ENCODE measurements around the gene CUEDC1. TPM values are rescaled to one million over a fixed set of nuclear protein-coding genes. Genes with fewer than 3 reads are reported as not detected.

The CUEDC1 gene
- total RNA-seq, 1 experiment from 2014 or later, result 53.5 TPM

- CTCF ChIA-PET, result interaction anchor here (0.6 kb wide), 1 partner anchor 100 kb away, joined by 4 read pairs; no protein-coding TSS in a partner anchor
- H3K27me3 ChIP-seq (replicated peaks; ENCODE audit: insufficient read depth, low read depth, low read length, poor library complexity), result no peaks in the 10 kb centered on the region
- POLR2A ChIA-PET (ENCODE audit: low non-redundant PET), result interaction anchor here (0.5 kb wide), 1 partner anchor 146 kb away, joined by 9 read pairs; no protein-coding TSS in a partner anchor
- intact Hi-C loops (cut with micrococcal nuclease; ENCODE audit: unreplicated experiment), result no loop called here
- H3K4me3 ChIP-seq (ENCODE audit: low read depth, low read length, poor library complexity, severe bottlenecking), result no peak overlapping the region
- H3K4me1 ChIP-seq (ENCODE audit: insufficient read depth, low read length, poor library complexity, severe bottlenecking), result peaks cover 12% of the 10 kb centered on the region
- no TSS peak for BruUV-seq (replicated peaks)
- TF ChIP-seq EZH2 (IDR thresholded peaks at IDR 0.05; ENCODE audit: borderline replicate concordance, low read depth, low read length, poor library complexity, severe bottlenecking) (no peak), CTCF (conservative IDR thresholded peaks at IDR 0.05; ENCODE audit: low read depth, low read length) (0 out of 2 replicates have a peak, but pooled peaks have one; percentile 14)
- peaks cover 23% of the 10 kb centered on the region for H3K36me3 ChIP-seq (ENCODE audit: insufficient read depth, low read length, poor library complexity, severe bottlenecking)
- H3K9me3 ChIP-seq (ENCODE audit: low read depth, low read length, poor library complexity, severe bottlenecking), result no peaks in the 10 kb centered on the region
- no peak for DNase-seq (ENCODE audit: low spot score)
- H3K27ac ChIP-seq (ENCODE audit: low read depth, low read length, poor library complexity, severe bottlenecking), result peak overlapping the region; percentile 52
These were observed 87.0 kb downstream of the CUEDC1 start for GRCh38 chr17:57868007-57868909.

- POLR2A ChIA-PET (ENCODE audit: low non-redundant PET), result interaction anchor here (0.5 kb wide), 1 partner anchor 147 kb away, joined by 9 read pairs; no protein-coding TSS in a partner anchor
- H3K9me3 ChIP-seq (ENCODE audit: low read depth, low read length, poor library complexity, severe bottlenecking), result no peaks in the 10 kb centered on the region
- H3K27ac ChIP-seq (ENCODE audit: low read depth, low read length, poor library complexity, severe bottlenecking), result peak overlapping the region; percentile 37
- no peak overlapping the region for H3K4me3 ChIP-seq (ENCODE audit: low read depth, low read length, poor library complexity, severe bottlenecking)
- no peaks in the 10 kb centered on the region for H3K27me3 ChIP-seq (replicated peaks; ENCODE audit: insufficient read depth, low read depth, low read length, poor library complexity)
- CTCF ChIA-PET, result interaction anchor here (0.6 kb wide), 1 partner anchor 101 kb away, joined by 4 read pairs; no protein-coding TSS in a partner anchor
- peaks cover 15% of the 10 kb centered on the region for H3K36me3 ChIP-seq (ENCODE audit: insufficient read depth, low read length, poor library complexity, severe bottlenecking)
- intact Hi-C loops (cut with micrococcal nuclease; ENCODE audit: unreplicated experiment), result no loop called here
- DNase-seq (ENCODE audit: low spot score), result no peak
- peaks cover 4% of the 10 kb centered on the region for H3K4me1 ChIP-seq (ENCODE audit: insufficient read depth, low read length, poor library complexity, severe bottlenecking)
- BruUV-seq (replicated peaks), result no TSS peak
- TF ChIP-seq EZH2 (IDR thresholded peaks at IDR 0.05; ENCODE audit: borderline replicate concordance, low read depth, low read length, poor library complexity, severe bottlenecking) (no peak), CTCF (conservative IDR thresholded peaks at IDR 0.05; ENCODE audit: low read depth, low read length) (no peak)
These were observed 88.1 kb downstream of the CUEDC1 start for GRCh38 chr17:57867126-57867525.

GRCh38 chr17:57866723-57867122, 88.5 kb downstream of the CUEDC1 start:
- CTCF ChIA-PET, result no interaction called here
- peaks cover 3% of the 10 kb centered on the region for H3K4me1 ChIP-seq (ENCODE audit: insufficient read depth, low read length, poor library complexity, severe bottlenecking)
- no peak for DNase-seq (ENCODE audit: low spot score)
- intact Hi-C loops (cut with micrococcal nuclease; ENCODE audit: unreplicated experiment), result no loop called here
- H3K9me3 ChIP-seq (ENCODE audit: low read depth, low read length, poor library complexity, severe bottlenecking), result no peaks in the 10 kb centered on the region
- no peak overlapping the region for H3K27ac ChIP-seq (ENCODE audit: low read depth, low read length, poor library complexity, severe bottlenecking)
- no TSS peak for BruUV-seq (replicated peaks)
- POLR2A ChIA-PET (ENCODE audit: low non-redundant PET), result no interaction called here
- peaks cover 15% of the 10 kb centered on the region for H3K36me3 ChIP-seq (ENCODE audit: insufficient read depth, low read length, poor library complexity, severe bottlenecking)
- TF ChIP-seq CTCF (conservative IDR thresholded peaks at IDR 0.05; ENCODE audit: low read depth, low read length), result no peak
- TF ChIP-seq EZH2 (IDR thresholded peaks at IDR 0.05; ENCODE audit: borderline replicate concordance, low read depth, low read length, poor library complexity, severe bottlenecking), result no peak
- H3K27me3 ChIP-seq (replicated peaks; ENCODE audit: insufficient read depth, low read depth, low read length, poor library complexity), result no peaks in the 10 kb centered on the region
- no peak overlapping the region for H3K4me3 ChIP-seq (ENCODE audit: low read depth, low read length, poor library complexity, severe bottlenecking)
